ENCODE data around the gene TFCP2.

Gene TFCP2

DNA sequence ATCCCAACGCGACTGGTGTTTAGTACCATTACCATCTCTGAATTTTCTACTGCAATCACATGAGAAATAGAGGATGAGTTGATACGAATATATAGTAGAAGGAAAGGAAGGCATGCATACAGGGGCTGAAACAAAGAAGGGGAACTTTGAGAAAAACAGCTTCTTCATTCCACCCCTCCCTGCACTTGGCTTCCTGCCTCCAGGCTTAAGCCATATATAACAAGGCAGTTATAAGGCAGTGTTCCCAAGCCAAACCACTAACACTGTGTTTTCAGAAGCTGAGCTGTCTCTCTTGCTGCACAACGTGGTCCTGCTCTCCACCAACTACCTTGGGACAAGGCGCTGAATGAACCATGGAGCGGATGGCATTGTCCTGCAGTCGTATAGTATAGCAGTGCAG, 113.8 kb downstream of the TFCP2 start:
- no peaks in the 10 kb centered on the region for H4K20me1 ChIP-seq (ENCODE audit: insufficient read depth, low read length)
- H3K27ac ChIP-seq (ENCODE audit: low read length): no peak overlapping the region
- H3K4me1 ChIP-seq (ENCODE audit: low read length): no peaks in the 10 kb centered on the region
- peaks cover 57% of the 10 kb centered on the region for H3K36me3 ChIP-seq (replicated peaks; ENCODE audit: low read depth, low read length)
- no peak for TF ChIP-seq EZH2phosphoT487 (IDR thresholded peaks at IDR 0.05; ENCODE audit: low read depth)
- TF ChIP-seq, protein P1, sequence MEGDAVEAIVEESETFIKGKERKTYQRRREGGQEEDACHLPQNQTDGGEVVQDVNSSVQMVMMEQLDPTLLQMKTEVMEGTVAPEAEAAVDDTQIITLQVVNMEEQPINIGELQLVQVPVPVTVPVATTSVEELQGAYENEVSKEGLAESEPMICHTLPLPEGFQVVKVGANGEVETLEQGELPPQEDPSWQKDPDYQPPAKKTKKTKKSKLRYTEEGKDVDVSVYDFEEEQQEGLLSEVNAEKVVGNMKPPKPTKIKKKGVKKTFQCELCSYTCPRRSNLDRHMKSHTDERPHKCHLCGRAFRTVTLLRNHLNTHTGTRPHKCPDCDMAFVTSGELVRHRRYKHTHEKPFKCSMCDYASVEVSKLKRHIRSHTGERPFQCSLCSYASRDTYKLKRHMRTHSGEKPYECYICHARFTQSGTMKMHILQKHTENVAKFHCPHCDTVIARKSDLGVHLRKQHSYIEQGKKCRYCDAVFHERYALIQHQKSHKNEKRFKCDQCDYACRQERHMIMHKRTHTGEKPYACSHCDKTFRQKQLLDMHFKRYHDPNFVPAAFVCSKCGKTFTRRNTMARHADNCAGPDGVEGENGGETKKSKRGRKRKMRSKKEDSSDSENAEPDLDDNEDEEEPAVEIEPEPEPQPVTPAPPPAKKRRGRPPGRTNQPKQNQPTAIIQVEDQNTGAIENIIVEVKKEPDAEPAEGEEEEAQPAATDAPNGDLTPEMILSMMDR (IDR thresholded peaks at IDR 0.05; ENCODE audit: low read depth, low read length): no peak
- H3K9me3 ChIP-seq (ENCODE audit: insufficient read depth, low read length): no peaks in the 10 kb centered on the region
- H3K4me2 ChIP-seq (ENCODE audit: low read length): no peak overlapping the region
- H3K27me3 ChIP-seq (ENCODE audit: low read depth, low read length): no peaks in the 10 kb centered on the region
- no peak overlapping the region for H3K4me3 ChIP-seq (ENCODE audit: low read length)
- H2AFZ ChIP-seq (ENCODE audit: low read depth, low read length): no peak overlapping the region
- H3K79me2 ChIP-seq (ENCODE audit: low read length): no peaks in the 10 kb centered on the region
- H3K9ac ChIP-seq (ENCODE audit: low read length): no peak overlapping the region

DNA sequence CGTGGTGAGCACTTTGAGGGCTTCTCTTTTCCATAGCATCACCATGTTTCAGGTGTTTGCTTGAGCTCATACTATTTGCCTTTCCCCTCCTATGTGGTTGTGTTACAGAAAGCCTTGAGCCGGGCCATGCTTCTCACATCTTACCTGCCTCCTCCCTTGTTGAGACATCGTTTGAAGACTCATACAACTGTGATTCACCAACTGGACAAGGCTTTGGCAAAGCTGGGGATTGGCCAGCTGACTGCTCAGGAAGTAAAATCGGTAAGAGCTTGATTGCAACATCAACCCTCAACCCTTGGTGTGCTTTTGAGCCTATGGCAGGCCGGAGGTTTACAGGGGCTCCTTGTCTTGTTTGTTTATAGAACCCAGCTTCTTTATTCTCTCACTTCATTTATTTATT, 116.7 kb downstream of the TFCP2 start:
- Histone ChIP-seq H2AFZ (ENCODE audit: low read depth, low read length) (no peak overlapping the region), H3K4me2 (ENCODE audit: low read length) (no peak overlapping the region), H4K20me1 (ENCODE audit: insufficient read depth, low read length) (no peaks in the 10 kb centered on the region), H3K4me1 (ENCODE audit: low read length) (no peaks in the 10 kb centered on the region), H3K79me2 (ENCODE audit: low read length) (peaks cover 4% of the 10 kb centered on the region; the same call in 1 of the 2 replicates), H3K36me3 (replicated peaks; ENCODE audit: low read depth, low read length) (peaks cover 57% of the 10 kb centered on the region), H3K27me3 (ENCODE audit: low read depth, low read length) (no peaks in the 10 kb centered on the region), H3K9me3 (ENCODE audit: insufficient read depth, low read length) (no peaks in the 10 kb centered on the region), H3K27ac (ENCODE audit: low read length) (no peak overlapping the region), H3K4me3 (ENCODE audit: low read length) (no peak overlapping the region), H3K9ac (ENCODE audit: low read length) (no peak overlapping the region)
- TF ChIP-seq EZH2phosphoT487 (IDR thresholded peaks at IDR 0.05; ENCODE audit: low read depth): no peak
- TF ChIP-seq, protein P1 (IDR thresholded peaks at IDR 0.05; ENCODE audit: low read depth, low read length): no peak

DNA sequence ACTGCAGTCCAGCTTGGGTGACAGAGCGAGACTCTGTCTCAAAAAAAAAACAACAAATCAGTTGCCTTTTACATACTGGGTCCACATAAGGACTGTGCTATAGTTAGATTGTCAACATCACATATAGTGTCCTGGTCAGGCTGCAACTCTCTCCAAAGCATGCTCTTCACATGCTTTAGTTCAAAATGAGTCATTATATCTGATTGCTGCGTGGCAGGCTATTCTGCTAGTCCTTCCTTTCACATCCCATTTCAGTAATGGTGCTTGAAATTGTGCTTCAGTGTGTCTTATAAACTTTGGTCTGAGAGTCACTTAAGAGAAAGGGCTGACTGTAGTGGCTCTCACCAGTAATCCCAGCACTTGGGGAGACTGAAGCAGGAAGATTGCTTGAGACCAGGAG, 117.9 kb downstream of the TFCP2 start:
- Histone ChIP-seq H2AFZ (ENCODE audit: low read depth, low read length) (no peak overlapping the region), H3K9me3 (ENCODE audit: insufficient read depth, low read length) (no peaks in the 10 kb centered on the region), H3K79me2 (ENCODE audit: low read length) (peaks cover 8% of the 10 kb centered on the region; the same call in 1 of the 2 replicates), H3K4me2 (ENCODE audit: low read length) (no peak overlapping the region), H3K4me3 (ENCODE audit: low read length) (no peak overlapping the region), H3K36me3 (replicated peaks; ENCODE audit: low read depth, low read length) (peaks cover 53% of the 10 kb centered on the region), H3K4me1 (ENCODE audit: low read length) (no peaks in the 10 kb centered on the region), H3K9ac (ENCODE audit: low read length) (no peak overlapping the region), H4K20me1 (ENCODE audit: insufficient read depth, low read length) (no peaks in the 10 kb centered on the region), H3K27me3 (ENCODE audit: low read depth, low read length) (no peaks in the 10 kb centered on the region), H3K27ac (ENCODE audit: low read length) (no peak overlapping the region)
- TF ChIP-seq, protein P1 (IDR thresholded peaks at IDR 0.05; ENCODE audit: low read depth, low read length): no peak
- TF ChIP-seq EZH2phosphoT487 (IDR thresholded peaks at IDR 0.05; ENCODE audit: low read depth): no peak

DNA sequence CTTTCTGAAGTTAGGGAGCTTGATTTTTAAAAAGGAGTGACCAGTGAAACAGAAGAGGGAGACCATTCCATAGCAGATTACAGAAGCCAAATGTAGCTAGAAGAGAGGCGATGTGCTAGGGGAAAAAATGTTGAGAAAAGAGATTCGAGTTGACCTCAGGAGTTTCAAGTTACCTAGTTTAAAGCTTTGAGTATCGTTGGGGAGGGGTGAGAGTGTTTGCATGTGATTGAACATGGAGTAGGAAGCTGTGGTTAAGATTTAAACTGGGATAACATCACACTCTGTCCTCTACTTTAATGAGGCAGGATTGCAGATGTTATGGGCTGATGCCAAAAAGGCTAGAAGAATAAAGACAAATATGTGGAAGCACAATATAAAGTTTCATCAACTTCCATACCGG, 121.1 kb downstream of the TFCP2 start:
- Histone ChIP-seq H2AFZ (ENCODE audit: low read depth, low read length) (no peak overlapping the region), H3K4me1 (ENCODE audit: low read length) (peaks cover 9% of the 10 kb centered on the region), H3K9ac (ENCODE audit: low read length) (no peak overlapping the region), H3K79me2 (ENCODE audit: low read length) (peaks cover 26% of the 10 kb centered on the region), H4K20me1 (ENCODE audit: insufficient read depth, low read length) (no peaks in the 10 kb centered on the region), H3K4me2 (ENCODE audit: low read length) (no peak overlapping the region), H3K27me3 (ENCODE audit: low read depth, low read length) (no peaks in the 10 kb centered on the region), H3K36me3 (replicated peaks; ENCODE audit: low read depth, low read length) (peaks cover 31% of the 10 kb centered on the region), H3K4me3 (ENCODE audit: low read length) (no peak overlapping the region), H3K27ac (ENCODE audit: low read length) (no peak overlapping the region), H3K9me3 (ENCODE audit: insufficient read depth, low read length) (no peaks in the 10 kb centered on the region)
- TF ChIP-seq, protein P1 (IDR thresholded peaks at IDR 0.05; ENCODE audit: low read depth, low read length): no peak
- no peak for TF ChIP-seq EZH2phosphoT487 (IDR thresholded peaks at IDR 0.05; ENCODE audit: low read depth)
